K562 (cell line): ENCODE results near the gene NRXN3. TPM values are rescaled to one million over a fixed set of nuclear protein-coding genes. Genes with fewer than 3 reads are reported as not detected.

Source experiments
- AFF1 ChIP-seq, 2 experiments: fragments of 450-650 bp; IDR thresholded peaks; 2 replicates each; pipeline ENCODE4 v1.6.1; 2018; ENCODE audit warnings: mild to moderate bottlenecking in 2 of 2, low read depth in 1 of 2; ENCODE audit not compliant: partially characterized antibody in 2 of 2
- MYNN ChIP-seq, 2 experiments: sonication (generic); formaldehyde crosslinking in 1 of 2; IDR thresholded peaks; 2 replicates each; pipeline versions ENCODE4 v1.5.0 to v1.6.1; 2016 to 2020; ENCODE audit warnings: antibody characterized with exemption in 1 of 2, missing genetic modification reagents in 1 of 2
- PHF20 ChIP-seq: fragments of 450-650 bp; IDR thresholded peaks from 2 replicates; pipeline ENCODE4 v1.6.1; 2018; ENCODE audit not compliant: partially characterized antibody
- ZBTB49 ChIP-seq: sonication (generic); formaldehyde crosslinking; IDR thresholded peaks from 2 replicates; pipeline ENCODE4 v1.8.0; 2022; ENCODE audit warnings: missing genetic modification reagents, mild to moderate bottlenecking, borderline replicate concordance
- ZNF197 ChIP-seq: fragments of 200-800 bp; sonication (Bioruptor generic); IDR thresholded peaks from 2 replicates; pipeline ENCODE4 v1.6.1; 2016; ENCODE audit warnings: low read depth, missing genetic modification characterization, missing compliant biosample characterization
- ZNF76 ChIP-seq: fragments of 250-450 bp; sonication (Bioruptor Pico); IDR thresholded peaks from 2 replicates; pipeline ENCODE4 v1.4.0; 2020; ENCODE audit warnings: mild to moderate bottlenecking, moderate library complexity, borderline replicate concordance
- polyA plus RNA-seq, 8 experiments: library from polyadenylated mRNA; depleted of rRNA in 4 of 8; stranded (reverse) in 5 of 8; unstranded in 3 of 8; fragments of >200 nt; fragmentation: Nextera tagmentation in 2 of 8; fragmentation: Illumina TruSeq in 1 of 8; extraction: Ambion mirVana in 2 of 8; extraction: Trizol in 1 of 8; gene quantifications; 2 replicates each; pipeline versions ENCODE4 v1.2.1 to v1.2.3, GENCODE V29; 2011 to 2014; ENCODE audit warnings: inconsistent platforms in 1 of 8, missing spikeins in 1 of 8
- total RNA-seq, 7 experiments: library from RNA; depleted of rRNA in 6 of 7; stranded (reverse); fragments of >200 nt in 6 of 7; fragmentation: Illumina TruSeq in 2 of 7; extraction: Trizol in 2 of 7; gene quantifications; 2 replicates each; pipeline versions ENCODE4 v1.2.1 to v1.2.3, GENCODE V29; 2011 to 2021; ENCODE audit warnings: low replicate concordance in 1 of 7

Gene NRXN3
- total and polyA plus RNA-seq, 9 of the 15 experiments (the other 6 are each of a cell fraction or from before 2014, with no cell fraction given) = 0.09 TPM; not detected in 8

GRCh38 chr14:78664841-78665240, 494.7 kb downstream of the NRXN3 start (continued):
- TF ChIP-seq ZBTB49 (CRISPR knock-in tag) (no peak), ZNF76 (no peak), AFF1 (IDR thresholded peaks at IDR 0.05; ENCODE audit: low read depth in 1 of 2, partially characterized antibody in 2 of 2) (no peak), ZNF197 (CRISPR knock-in tag) (no peak), PHF20 (no peak), MYNN (IDR thresholded peaks at IDR 0.05) (no peak), MYNN (CRISPR knock-in tag; IDR thresholded peaks at IDR 0.05) (no peak)
- TF ChIP-seq, all 486 proteins: peak for 0
